Neutrophil (primary cell): ENCODE measurements around the gene SLC22A25.

Experiments used
- H3K27ac ChIP-seq: fragments of 200-600 bp; sonication (generic); 2 replicates; pipeline ENCODE4 v1.5.1; 2016; ENCODE audit warnings: mild to moderate bottlenecking, moderate library complexity
- H3K27me3 ChIP-seq: fragments of 200-600 bp; sonication (generic); 2 replicates; pipeline ENCODE4 v1.6.0; 2016; ENCODE audit warnings: mild to moderate bottlenecking
- H3K36me3 ChIP-seq: fragments of 200-600 bp; sonication (generic); 2 replicates; pipeline ENCODE4 v1.5.1; 2017
- H3K4me1 ChIP-seq, 2 experiments: fragments of 200-600 bp in 1 of 2; sonication (generic) in 1 of 2; 1 replicate in 1 of 2; 2 replicates in 1 of 2; pipeline versions ENCODE4 v1.5.1 to v1.6.1; 2013 to 2016; ENCODE audit warnings: low read depth in 1 of 2, low read length in 1 of 2, mild to moderate bottlenecking in 1 of 2, moderate library complexity in 1 of 2; ENCODE audit not compliant: control insufficient read depth in 1 of 2, insufficient read depth in 1 of 2
- H3K4me3 ChIP-seq, 2 experiments: fragments of 200-600 bp in 1 of 2; sonication (generic) in 1 of 2; 1 replicate in 1 of 2; 2 replicates in 1 of 2; pipeline ENCODE4 v1.5.1; 2013 to 2016; ENCODE audit warnings: low read depth in 1 of 2, low read length in 1 of 2, mild to moderate bottlenecking in 1 of 2, moderate library complexity in 1 of 2
- H3K9me3 ChIP-seq: fragments of 200-600 bp; sonication (generic); 2 replicates; pipeline ENCODE4 v1.5.1; 2016
- CTCF ChIP-seq: fragments of 200-600 bp; sonication (generic); IDR thresholded peaks from 2 replicates; pipeline ENCODE4 v1.5.1; 2016; ENCODE audit warnings: antibody characterized with exemption

The SLC22A25 gene

GRCh38 chr11:63277345-63277943 lies 34.0 kb upstream of the SLC22A25 start:
- H3K27me3 ChIP-seq: peaks cover 40% of the 10 kb centered on the region
- no peak overlapping the region for H3K27ac ChIP-seq
- no peaks in the 10 kb centered on the region for H3K36me3 ChIP-seq
- no peaks in the 10 kb centered on the region for H3K9me3 ChIP-seq
- no peak for TF ChIP-seq CTCF
- H3K4me3 ChIP-seq: no peak overlapping the region
- no peaks in the 10 kb centered on the region for H3K4me1 ChIP-seq

- Histone ChIP-seq H3K4me3 (no peak overlapping the region), H3K27me3 (peaks cover 31% of the 10 kb centered on the region), H3K9me3 (no peaks in the 10 kb centered on the region), H3K27ac (no peak overlapping the region), H3K36me3 (no peaks in the 10 kb centered on the region), H3K4me1 (no peaks in the 10 kb centered on the region)
- TF ChIP-seq CTCF: no peak
Observed at GRCh38 chr11:63274776-63275175, 31.4 kb upstream of the SLC22A25 start.

GRCh38 chr11:63273685-63274084 lies 30.3 kb upstream of the SLC22A25 start:
- no peak overlapping the region for H3K4me3 ChIP-seq
- H3K27ac ChIP-seq: no peak overlapping the region
- no peaks in the 10 kb centered on the region for H3K9me3 ChIP-seq
- no peak for TF ChIP-seq CTCF
- no peaks in the 10 kb centered on the region for H3K36me3 ChIP-seq
- H3K4me1 ChIP-seq: no peaks in the 10 kb centered on the region
- H3K27me3 ChIP-seq: peaks cover 30% of the 10 kb centered on the region

DNA sequence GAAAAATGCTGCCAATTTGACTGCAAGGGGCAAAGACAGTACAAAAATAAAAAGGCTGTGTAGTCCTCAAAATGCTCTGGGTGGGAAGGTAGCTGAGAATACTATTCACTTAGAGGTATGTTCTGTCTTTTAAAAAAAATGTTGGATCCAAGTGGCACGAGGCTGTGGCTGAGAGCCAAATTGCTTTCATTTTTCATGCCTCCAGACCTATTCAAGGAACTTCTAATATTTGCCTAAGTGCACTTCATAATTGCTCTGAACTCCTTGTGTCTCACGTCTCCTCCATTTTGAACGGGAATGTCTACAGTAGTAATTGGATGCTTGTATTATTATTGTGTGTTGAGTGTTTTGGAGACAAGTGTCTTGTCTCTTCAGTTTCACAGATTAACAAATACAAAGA lies 19.1 kb upstream of the SLC22A25 start:
- Histone ChIP-seq H3K4me3 (no peak overlapping the region), H3K9me3 (no peaks in the 10 kb centered on the region), H3K36me3 (no peaks in the 10 kb centered on the region), H3K27ac (no peak overlapping the region), H3K4me1 (no peaks in the 10 kb centered on the region), H3K27me3 (peaks cover 10% of the 10 kb centered on the region)
- TF ChIP-seq CTCF: no peak

DNA sequence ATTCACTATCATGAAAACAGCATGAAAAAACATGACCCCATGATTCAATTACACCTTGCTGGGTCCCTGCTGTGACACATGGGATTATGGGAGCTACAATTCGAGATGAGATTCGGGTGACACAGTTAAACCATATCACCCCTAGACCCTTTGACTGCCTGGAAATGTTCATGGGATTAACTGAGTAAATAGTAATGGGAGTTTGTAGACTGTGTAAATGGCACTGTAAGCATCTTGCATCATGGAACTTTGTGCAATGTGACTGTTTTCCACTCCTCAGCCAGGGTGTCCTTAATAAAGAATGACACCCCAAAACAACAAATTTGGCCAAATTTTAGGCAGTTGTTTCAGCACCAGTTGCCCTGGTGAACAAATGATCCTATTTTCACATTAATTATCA lies 7.9 kb upstream of the SLC22A25 start:
- no peak overlapping the region for H3K27ac ChIP-seq
- H3K27me3 ChIP-seq: peaks cover 31% of the 10 kb centered on the region
- H3K36me3 ChIP-seq: no peaks in the 10 kb centered on the region
- no peak for TF ChIP-seq CTCF
- no peaks in the 10 kb centered on the region for H3K4me1 ChIP-seq
- H3K4me3 ChIP-seq: no peak overlapping the region
- H3K9me3 ChIP-seq: no peaks in the 10 kb centered on the region
